Measurements from ENCODE around the gene STKLD1.

STKLD1 gene

DNA sequence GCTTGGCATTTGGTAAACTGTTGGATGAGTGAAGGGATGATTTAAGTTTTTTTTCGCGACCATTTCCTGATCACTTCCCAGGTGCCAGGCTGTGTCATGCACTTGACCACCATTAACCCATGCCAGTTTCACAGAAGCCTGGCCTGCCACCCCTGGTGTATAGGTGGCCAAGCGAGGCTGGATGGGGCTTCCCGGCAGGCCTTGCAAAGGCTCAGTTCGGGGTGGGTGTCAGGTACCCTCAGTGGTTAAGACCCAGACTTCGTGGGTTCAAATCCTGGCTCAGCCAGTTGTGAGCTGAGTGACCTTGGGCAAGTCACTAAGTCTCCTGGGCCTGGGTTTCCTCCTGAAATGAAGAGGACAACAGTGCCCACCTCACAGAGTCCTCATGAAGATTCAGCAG, 30.6 kb upstream of the STKLD1 start:
- DNase-seq (ENCODE audit: low read depth in 2 of 2), result no peak

DNA sequence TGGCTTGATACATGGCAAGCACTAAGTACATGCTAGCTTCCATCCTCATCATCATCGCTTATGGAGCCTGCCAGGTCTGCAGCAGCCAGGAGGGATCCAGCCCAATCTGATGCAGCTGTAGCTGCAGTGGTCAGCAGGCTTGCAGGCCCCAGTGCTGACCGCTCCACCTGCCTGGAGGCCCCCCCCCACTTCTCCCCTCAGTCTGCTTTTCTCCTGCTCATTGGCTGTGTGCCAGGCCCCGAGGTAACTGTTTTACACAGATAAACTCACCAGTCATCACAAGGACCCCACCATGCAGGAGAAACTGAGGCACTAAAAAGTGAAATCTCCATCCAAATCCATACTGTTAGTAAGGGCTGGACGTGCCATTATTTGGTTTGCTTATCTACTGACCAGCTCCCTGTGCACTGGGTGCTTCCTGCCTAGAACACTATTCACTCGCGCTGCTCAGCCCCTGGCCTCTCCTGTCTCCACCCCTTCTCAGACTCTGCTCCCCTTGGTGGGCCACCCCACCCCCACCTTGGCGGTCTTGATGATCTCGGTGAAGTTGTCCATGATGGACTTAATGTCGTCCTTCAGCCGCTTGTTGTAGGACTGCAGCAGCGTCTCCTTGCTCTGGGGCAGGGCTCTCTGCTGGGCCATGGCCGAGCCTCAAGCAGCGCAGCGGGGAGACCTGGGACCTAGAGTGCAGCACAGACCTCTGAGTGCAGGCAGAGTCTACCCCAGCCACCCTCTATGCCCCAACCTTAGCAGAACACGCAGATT, 30.0 kb upstream of the STKLD1 start:
- DNase-seq (ENCODE audit: low read depth in 2 of 2), result no peak

DNA sequence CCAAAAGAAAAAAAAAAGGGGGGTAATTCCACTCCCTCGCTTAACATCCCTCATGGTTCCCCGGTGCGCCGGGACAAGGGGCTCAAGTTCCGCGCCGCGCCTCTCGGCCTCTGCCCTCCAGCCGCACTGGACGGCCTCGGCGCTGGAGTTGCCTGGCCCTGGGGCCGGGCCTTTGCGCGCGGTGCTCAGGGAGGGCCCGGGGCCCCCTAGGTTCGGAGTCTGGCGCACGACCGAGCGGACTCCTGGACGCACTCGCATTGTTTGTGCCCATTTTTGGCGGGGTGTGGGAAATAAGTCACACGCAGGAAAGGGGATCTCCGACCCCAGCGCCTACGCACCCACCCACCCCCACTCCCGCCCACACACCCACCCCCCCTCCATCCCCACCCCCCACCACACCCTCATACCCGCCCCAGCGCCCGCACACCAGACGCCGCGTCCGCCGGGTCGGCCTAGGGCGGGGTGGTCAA, 28.6 kb upstream of the STKLD1 start:
- DNase-seq (ENCODE audit: low read depth in 2 of 2), result peak in 1 of 2 donors; percentile 28

DNA sequence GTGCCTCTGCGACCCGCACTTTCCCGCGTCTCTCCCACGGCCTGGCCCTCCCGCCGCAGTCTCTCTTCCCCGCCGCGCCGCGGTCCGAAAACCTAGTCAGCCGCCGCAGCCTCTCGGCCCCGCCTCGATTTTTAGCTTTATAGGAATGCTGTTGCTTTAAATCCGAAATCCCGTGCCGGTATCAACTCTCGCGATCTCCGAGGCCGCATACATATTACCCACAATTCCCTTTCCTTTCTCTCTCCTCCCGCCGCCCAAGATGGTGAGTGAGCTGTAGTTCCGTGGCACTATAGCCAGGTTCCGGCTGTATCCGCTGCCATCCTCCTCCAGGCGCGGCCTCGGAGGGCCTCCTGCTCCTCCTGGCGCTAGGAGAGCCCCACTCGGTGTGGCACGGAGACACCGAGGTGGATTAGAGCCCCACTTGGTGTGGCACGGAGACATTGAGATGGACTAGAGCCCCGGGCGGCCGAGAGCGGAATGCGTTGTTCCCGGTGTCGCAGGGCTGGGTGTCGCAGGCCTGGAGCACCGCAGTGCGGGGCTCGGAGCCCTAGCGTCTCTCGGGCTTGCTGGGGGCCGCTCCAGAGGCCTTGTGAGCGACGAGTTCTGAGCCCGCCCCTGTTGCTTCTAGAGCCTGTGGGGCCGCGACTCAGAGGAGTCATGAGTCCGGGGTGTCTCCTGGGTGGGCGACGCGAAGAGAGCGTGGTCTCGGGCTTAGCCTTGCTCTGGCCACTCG, 28.0 kb upstream of the STKLD1 start, which contains the start of the genes MED22 and RPL7A:
TSS of gene MED22 (minus strand) at position 147 of the 733 bp plus-strand sequence. CDS start 1,469 bp downstream, outside the sequence.
TSS of gene RPL7A (plus strand) at position 234 of the 733 bp plus-strand sequence. CDS start at position 260, 26 bp downstream.
- DNase-seq (ENCODE audit: low read depth in 2 of 2), result peak; percentile 83 to 88

DNA sequence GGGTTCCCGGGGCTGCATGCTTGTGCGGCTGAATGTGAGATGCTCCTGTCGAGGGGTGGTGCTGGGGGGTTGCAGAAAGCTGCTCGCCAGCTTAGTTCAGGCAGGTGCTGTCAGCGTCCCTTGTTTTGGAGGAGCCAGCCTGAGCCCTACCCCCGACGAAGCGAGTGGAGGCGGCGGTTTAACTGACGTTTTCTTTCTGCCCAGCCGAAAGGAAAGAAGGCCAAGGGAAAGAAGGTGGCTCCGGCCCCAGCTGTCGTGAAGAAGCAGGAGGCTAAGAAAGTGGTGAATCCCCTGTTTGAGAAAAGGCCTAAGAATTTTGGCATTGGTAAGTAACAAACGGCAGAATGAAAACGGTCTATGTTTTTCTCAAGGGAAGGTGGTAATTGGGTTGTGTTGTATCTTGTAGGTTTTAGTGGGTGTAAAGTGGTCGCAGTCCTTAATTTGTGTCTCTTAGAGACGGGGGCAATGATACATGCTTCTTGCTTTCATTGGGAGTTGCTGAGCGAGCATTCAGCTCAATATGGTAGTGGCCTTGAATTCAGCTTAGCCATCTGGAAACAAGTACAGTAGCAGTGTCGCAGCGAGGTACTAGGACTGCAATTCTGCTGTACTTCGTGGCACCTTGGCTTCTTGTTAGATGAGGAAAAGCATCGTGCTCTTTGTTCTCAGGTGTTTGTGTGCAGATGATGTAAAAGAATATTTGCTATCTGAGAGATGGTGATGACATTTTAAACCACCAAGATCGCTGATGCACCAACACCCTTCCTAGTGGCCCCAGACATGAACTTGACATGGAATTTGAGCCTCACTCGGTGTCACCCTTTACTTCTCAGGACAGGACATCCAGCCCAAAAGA, 27.2 kb upstream of the STKLD1 start:
- no peak for DNase-seq (ENCODE audit: low read depth in 2 of 2)

DNA sequence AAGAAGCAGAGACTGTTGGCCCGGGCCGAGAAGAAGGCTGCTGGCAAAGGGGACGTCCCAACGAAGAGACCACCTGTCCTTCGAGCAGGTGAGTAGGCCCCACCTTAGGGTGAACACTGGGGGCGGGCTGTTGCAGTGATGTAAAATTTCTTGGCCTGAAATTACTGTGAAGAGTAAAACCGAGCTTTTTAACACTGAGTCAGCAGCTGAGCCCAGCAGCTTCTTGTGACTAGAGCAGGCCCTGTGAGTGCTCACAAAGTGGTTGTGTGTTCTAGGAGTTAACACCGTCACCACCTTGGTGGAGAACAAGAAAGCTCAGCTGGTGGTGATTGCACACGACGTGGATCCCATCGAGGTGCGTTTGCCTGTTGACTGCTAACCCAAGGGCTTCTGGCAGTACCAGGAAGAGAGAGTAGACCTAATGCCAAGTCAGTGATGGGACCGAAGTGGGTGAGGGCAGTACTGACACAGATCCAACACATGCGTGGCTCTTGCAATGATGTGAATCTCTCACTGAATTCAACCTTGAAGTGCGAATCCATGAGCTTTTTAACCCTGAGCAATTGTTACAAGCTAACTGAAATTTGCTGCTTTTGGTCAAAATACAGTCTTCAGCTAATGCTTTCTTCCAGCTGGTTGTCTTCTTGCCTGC, 26.1 kb upstream of the STKLD1 start:
- no peak for DNase-seq (ENCODE audit: low read depth in 2 of 2)

DNA sequence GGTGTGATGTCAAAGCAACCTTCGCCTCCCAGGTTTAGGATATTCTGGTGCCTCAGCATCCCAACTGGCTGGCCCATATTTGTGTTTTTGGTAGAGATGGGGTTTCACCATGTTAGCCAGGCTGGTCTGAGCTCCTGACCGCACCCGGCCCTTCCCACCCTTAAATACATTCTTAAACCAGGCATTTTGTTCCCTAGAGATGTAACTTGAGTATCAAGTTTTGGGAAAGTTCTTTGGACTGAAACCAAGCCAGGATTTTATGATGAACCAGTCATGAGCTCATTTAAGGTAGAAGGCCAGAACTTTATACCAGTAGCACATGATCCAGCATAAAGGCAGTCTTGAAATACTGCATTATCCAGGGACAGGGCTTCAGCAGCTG, 24.6 kb upstream of the STKLD1 start:
- DNase-seq (ENCODE audit: low read depth in 2 of 2), result no peak

DNA sequence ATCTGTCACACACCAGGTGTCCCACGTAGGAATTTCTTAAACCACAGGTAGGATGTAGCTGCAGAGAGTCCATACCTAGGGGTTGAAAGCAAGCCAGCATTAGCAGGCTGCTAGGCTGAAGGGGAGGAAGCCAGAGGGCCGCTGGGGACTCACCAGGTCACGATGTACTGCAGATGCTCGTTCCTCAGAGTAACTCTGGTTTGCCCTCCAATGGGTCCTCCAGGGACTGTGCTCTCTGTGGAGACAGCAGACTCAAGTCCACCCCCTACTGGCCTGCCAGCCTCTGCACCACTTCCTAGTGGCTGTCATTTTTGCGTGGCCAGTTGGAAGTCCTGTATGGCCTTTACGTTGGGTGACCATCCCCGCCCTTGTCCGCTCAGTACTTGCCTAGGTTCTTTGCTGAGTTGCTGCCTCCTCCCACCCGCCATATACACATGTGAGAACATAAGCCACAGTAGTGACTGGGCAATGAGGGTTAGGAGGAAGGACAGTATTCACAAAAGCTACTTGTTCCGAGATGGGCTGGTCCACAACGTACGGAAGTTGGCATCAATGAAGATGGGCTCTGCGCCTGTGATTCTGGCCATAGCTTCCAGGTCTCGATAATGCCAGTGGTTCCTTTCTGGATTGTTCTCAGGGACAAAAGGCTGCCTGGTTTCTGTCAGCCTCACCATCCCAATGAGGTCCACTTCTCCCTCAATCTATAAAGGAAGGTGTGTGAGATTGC, 24.1 kb upstream of the STKLD1 start:
- DNase-seq (ENCODE audit: low read depth in 2 of 2), result no peak

DNA sequence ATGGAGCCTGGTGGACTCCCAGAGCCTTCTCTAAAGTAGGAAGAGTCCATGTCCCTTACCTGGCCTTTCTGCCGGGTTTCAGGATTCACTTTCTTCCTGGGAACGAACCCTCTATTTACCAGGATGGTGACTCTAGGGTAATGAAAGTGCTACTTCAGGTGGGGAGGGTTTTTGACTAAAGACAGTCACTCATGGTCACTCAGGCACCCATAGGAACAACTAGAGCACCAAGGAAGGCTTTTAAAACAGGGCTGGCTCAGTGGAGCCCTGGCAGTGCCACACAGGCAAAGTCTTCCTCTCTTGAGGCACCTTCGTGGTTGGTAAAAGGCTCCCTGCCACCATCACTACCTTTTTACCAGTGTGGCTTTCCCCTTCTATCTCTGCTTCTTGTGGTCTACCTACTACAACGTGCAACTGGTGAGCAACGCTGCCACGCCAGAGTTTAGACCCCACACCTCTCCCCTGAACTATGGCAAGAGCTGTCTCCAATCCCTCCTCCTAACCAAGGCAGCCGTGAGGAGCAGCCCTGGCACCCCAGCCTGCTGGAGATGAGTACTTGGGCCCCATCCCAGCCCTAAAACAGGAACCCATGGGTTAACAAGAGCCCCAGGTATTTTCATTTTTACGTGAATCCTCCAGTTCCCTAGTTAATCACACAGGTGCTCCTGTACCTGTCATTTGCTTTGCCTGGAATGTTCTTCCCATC, 23.4 kb upstream of the STKLD1 start:
- DNase-seq (ENCODE audit: low read depth in 2 of 2), result no peak

DNA sequence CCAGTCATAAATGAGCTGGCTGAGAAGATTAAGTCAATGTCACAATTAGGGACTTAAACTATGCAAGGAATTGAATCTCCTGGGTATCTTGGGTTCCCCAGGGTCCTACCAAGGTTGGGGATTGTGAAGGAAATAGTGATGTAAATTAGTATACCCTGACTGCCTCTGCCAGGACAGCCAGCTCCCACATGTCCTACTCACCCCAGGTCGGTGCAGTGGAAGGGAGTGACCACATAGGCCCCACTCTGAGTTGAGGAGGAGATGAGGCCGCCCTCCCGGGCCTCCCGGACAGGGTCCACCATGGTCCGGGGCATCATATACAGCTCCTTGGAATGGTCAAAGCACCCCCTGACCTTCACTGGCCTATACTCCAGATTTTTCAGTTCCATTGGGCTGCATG, 22.6 kb upstream of the STKLD1 start:
- DNase-seq (ENCODE audit: low read depth in 2 of 2), result no peak

DNA sequence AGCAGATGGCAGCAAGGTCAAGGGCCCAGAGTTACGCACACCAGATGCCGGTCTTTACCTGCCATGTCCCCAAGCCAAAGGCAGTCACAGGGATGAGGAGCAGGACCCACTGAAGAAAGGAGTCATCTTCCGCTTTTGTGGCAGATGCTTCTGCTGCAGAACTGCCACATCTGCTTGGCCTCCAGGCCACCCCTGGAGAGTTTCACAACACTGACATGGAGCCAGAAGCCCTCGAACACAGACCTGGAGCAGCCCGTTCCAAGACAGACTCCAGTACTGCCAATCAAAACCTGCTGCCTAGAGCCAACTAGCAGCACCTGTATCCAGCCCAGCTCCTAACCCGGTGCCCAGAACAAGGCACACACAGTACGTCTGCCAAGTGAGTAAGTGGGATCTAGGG, 21.4 kb upstream of the STKLD1 start:
- DNase-seq (ENCODE audit: low read depth in 2 of 2), result no peak

DNA sequence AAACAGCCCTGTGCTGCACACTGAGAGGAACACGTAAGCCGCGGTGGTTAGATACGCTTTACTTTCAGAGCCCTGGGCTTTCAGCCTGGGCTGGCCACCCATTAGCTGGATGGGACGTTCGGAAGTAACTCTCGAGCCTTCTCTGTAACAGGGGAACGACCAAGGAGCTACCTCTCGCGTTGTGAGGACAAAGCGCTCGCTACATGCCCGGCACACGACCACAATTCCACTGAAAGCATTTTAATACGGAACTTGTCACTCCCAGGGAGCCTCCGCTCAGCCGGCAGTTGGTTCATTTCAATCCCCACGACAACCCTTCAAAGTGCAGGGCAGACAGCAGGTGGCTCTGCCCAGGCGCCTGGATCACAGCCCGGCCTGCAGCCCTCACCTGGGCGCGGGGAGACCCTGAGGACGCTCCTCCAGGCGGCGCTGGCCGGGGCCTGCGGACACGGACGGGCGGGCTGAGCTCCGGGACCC, 20.2 kb upstream of the STKLD1 start:
- no peak for DNase-seq (ENCODE audit: low read depth in 2 of 2)

DNA sequence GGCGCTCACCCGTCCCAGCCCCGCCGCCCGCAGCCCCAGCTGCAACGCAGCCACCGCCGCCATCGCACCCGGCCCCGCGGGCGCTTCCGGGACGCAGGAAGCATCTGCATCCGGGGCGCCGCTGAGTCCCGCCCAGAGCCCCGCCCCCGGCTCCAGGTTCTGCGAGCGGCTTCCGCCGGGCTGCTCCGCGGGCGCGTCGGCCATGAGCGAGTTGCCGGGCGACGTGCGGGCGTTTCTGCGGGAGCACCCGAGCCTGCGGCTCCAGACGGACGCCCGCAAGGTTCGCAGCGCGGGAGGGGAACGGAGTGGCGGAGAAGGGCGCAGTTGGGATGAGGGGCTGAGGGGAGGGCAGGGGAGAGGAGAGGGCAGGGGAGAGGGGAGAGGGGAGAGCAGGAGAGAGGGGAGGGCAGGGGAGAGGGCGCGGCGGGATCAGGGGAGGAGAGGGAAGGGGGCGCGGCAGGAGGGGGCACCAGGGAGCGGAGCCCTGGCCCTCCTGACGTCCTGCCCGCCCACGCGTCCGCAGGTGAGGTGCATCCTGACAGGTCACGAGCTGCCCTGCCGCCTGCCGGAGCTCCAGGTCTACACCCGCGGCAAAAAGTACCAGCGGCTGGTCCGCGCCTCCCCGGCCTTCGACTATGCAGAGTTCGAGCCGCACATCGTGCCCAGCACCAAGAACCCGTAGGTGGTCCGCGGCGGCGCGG, 19.6 kb upstream of the STKLD1 start, which contains the start of the genes SURF1 and SURF2:
TSS of gene SURF1 (minus strand) at position 97 of the 701 bp plus-strand sequence. CDS start at position 63, 34 bp downstream.
TSS of gene SURF2 (plus strand) at position 160 of the 701 bp plus-strand sequence. CDS start at position 203, 43 bp downstream.
- DNase-seq (ENCODE audit: low read depth in 2 of 2), result peak; percentile 73 to 78

DNA sequence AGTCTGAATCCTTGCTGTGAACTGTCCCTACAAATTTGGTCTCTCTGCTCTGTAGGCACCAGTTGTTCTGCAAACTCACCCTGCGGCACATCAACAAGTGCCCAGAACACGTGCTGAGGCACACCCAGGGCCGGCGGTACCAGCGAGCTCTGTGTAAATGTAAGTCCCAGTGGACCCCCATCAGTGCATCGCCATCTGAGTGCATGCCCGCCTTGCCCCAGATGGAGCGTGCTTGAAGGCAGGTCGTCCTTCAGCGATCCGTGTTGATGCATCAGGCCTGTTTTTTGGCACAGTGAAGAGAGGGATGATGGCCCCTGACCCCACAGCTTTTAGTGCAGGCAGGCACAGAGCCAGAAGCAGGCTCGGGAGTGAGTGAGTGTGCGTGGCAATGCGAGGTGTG, 18.5 kb upstream of the STKLD1 start:
- no peak for DNase-seq (ENCODE audit: low read depth in 2 of 2)

DNA sequence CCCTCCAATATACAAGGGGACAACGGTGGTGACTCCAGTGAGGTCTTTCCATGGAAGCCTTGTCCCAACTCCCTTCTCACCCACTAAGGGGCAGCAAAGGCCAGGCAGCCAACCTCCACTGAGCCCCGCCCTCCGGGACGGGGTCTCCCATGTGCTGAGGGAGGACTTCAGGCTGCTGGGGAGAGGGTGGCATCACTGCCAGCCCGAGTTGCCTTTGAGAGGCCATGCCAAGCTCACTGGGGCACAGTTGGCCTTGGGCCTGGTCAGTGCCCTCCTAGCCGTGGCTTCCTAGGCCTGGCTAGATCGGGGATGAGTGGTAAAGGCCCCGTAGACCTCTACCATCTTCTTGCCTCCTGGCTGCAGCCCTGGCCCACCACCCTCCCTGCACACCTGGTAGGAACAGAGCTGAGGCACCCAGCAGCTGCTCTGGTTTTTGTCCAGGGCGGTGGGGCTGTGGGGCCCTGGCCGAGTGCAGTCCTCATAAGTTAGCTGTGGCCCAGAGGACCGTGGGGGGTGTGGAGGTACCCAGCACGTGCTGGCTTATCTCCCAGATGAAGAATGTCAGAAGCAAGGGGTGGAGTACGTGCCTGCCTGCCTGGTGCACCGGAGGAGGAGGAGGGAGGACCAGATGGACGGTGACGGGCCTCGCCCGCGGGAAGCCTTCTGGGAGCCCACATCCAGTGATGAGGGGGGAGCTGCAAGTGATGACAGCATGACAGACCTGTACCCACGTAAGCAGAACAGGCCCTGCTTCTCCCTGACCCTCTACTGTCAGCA, 16.6 kb upstream of the STKLD1 start:
- DNase-seq (ENCODE audit: low read depth in 2 of 2), result no peak

DNA sequence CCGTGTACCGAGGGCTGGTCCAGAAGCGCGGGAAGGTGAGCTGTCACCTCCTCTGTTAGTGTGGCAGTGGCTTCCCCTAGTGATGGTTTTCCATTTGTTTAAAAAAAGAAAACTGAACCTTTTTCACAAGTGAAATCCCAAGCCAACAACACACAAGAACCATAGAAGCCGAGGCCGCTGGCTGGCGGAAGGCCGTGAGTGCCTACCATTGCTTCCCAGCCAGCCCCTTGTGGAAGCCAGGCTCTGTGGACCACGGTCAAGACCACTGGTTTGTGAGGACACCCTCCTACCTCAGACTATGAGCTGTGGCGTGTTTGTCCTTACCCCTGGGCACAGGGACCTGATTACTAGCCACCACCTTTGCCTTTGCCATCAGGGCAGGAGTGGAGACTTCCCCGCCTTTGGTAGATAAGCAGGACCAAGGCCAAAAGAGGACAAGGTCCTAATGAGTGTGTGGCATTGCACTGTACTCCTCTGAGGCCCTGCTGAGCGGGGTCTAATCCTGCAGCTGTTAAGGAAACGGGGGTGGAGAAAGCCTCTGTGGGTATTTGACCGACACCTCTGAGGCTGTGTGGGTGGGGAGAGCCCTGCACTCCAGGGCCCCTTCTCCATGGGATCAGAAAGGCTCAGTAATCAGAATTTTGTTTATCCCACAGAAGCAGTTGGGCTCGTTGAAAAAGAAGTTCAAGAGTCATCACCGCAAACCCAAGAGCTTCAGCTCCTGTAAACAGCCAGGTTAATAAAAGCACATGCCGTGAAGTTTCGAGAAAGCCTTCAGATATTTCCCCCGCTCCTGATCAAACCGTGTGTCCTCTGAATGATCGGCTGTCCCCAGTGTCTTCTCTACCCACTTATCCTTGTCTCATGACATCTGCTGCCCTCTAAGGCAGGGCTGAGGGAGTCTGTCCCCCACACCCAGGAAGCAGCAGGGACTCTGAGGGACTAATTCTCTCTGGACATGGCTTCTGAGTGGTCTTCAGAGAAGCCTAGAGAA, 15.5 kb upstream of the STKLD1 start:
- no peak for DNase-seq (ENCODE audit: low read depth in 2 of 2)

DNA sequence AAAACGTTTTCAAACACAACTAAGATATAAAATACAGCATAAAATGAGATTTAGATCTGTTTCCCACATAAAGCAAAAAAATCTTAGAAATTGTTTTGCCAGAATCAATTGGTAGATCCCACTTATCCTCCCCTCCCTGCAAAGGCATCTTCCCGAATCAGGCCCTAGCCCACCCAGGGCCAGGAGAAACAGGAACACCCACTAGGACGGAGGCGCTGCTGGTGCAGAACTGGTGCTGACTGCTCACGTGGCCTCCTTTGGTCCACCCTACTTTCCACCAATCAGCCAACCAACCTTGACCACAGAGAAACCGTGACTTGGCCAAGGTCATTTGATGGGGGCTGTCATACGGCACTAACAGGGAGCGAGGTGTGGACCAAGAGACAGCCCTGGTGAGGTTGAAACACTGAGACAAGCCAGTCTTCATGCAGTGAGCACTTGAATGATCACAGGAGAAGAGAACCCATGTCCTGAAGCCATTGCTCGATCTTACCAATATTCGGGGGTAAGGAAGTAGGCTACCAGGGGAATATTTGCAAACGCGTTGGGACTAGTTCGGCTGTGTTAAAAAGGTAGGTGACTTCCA, 14.6 kb upstream of the STKLD1 start:
- no peak for DNase-seq (ENCODE audit: low read depth in 2 of 2)

Data from activated CD8-positive, alpha-beta memory T cell treated with anti-CD3 and anti-CD28 coated beads for 4 hours (primary cell).